ENCODE measurements around the gene AGBL1.

AGBL1 gene

GRCh38 chr15:86892774-86893449 lies 813.2 kb downstream of the AGBL1 start:
- DNase-seq (ENCODE audit: extremely low spot score) = no peak

DNA sequence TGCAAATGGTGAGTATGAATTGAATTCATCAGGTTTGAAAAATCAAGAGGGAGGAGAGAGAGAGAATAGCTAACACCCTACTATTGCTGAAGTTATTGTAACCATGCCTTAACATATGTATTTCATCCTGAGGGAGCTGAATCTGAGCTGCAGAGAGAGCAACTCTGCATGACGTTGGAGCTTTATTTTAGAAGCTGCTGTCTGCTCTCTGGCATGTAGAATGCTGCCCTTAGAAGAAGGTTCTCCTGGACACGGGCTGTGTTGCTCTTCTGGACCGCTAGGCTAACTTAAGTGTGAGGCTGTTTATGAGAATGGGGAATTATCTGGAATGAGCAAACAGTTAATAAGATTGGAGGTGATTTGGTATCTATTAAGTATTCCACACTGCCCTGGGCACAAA lies 814.6 kb downstream of the AGBL1 start:
- no peak for DNase-seq (ENCODE audit: extremely low spot score)
- TF ChIP-seq CTCF (IDR thresholded peaks at IDR 0.05; ENCODE audit: control extremely low read depth, extremely low read depth, low read depth, missing control alignments) = no peak
- CTCF ChIA-PET = no interaction called here
- POLR2A ChIA-PET = no interaction called here

More at GRCh38 chr15:86892774-86893449, 813.2 kb downstream of the AGBL1 start:
- CTCF ChIA-PET = no interaction called here
- no peak for TF ChIP-seq CTCF (IDR thresholded peaks at IDR 0.05; ENCODE audit: control extremely low read depth, extremely low read depth, low read depth, missing control alignments)
- POLR2A ChIA-PET = no interaction called here

- TF ChIP-seq CTCF (IDR thresholded peaks at IDR 0.05; ENCODE audit: control extremely low read depth, extremely low read depth, low read depth, missing control alignments) = no peak
- ChIA-PET POLR2A (no interaction called here), CTCF (interaction anchor here (1.5 kb wide), 1 partner anchor 10 kb away, joined by 3 read pairs; no protein-coding TSS in a partner anchor)
- DNase-seq (ENCODE audit: extremely low spot score) = no peak
Measured at GRCh38 chr15:86903642-86904421, 824.2 kb downstream of the AGBL1 start.

GRCh38 chr15:86905625-86906256 lies 826.1 kb downstream of the AGBL1 start:
- POLR2A ChIA-PET = no interaction called here
- TF ChIP-seq CTCF (IDR thresholded peaks at IDR 0.05; ENCODE audit: control extremely low read depth, extremely low read depth, low read depth, missing control alignments) = no peak
- no peak for DNase-seq (ENCODE audit: extremely low spot score)
- CTCF ChIA-PET = interaction anchor here (2.1 kb wide), 1 partner anchor 12 kb away, joined by 5 read pairs; no protein-coding TSS in a partner anchor

- ChIA-PET POLR2A (no interaction called here), CTCF (interaction anchor here (2.1 kb wide), 1 partner anchor 11 kb away, joined by 5 read pairs; no protein-coding TSS in a partner anchor)
- DNase-seq (ENCODE audit: extremely low spot score) = no peak
- TF ChIP-seq CTCF (IDR thresholded peaks at IDR 0.05; ENCODE audit: control extremely low read depth, extremely low read depth, low read depth, missing control alignments) = no peak
Measured at GRCh38 chr15:86906376-86906775, 826.7 kb downstream of the AGBL1 start.

DNA sequence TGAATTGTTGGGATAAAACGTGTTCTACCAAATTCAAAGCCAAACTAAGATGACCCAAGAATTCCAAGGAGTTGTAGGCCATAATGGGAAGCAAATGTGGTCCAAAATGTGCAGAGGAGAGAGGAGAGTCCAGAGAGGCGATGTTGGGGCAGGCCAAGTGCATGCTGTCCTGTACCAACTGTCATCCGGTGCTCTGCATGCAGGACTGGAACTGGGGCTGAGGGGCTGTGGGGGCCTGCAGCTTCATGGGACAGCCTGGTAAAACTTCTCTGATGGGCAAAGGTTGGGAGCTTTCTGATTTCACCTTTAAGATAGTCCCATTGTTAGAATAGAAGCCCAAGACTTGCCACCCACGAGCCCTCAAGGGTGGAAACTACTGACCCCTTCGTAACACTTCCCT lies 831.4 kb downstream of the AGBL1 start:
- DNase-seq (ENCODE audit: extremely low spot score) = no peak
- ChIA-PET CTCF (interaction anchor here (1.9 kb wide), 1 partner anchor 10 kb away, joined by 4 read pairs; no protein-coding TSS in a partner anchor), POLR2A (no interaction called here)
- TF ChIP-seq CTCF (IDR thresholded peaks at IDR 0.05; ENCODE audit: control extremely low read depth, extremely low read depth, low read depth, missing control alignments) = no peak

Data from GM10248 (cell line).